ENCODE results near the gene TSPAN8.
"Not testable (repeated sequence)": the region's sequence is repeated elsewhere in the genome, so short reads cannot be mapped to it uniquely, and the experiment has no call there.

The TSPAN8 gene

DNA sequence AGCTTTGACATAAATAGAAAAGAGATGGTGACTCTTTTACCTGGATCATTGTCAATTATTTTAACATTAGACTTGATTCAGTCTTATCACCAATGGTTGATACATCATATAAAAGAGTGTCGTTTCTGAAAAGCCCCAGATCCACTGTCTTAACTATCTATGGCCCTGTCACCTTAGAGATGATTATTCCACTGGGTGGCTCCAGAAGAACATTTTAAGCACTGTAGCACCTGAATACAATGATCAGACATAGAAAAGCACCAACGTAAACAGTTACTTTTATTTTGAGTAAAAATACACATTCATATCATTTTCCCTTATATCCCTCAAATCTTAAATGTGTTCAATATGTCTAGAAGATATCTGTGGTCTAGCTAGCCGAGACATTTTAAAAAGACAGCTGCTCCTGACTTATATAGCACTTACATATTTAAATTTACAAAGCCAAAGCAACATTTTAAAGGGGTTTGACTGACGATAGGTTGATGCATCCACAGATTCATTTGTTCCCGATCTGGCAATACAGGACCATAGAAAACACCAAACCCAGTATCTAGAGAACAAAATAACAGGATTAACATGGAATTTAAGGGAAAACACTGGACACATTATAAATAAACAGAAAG lies 32.9 kb downstream of the TSPAN8 start:
- no peak for DNase-seq

GRCh38 chr12:71113148-71113547 lies 44.7 kb downstream of the TSPAN8 start:
- DNase-seq, result not testable (repeated sequence)

DNA sequence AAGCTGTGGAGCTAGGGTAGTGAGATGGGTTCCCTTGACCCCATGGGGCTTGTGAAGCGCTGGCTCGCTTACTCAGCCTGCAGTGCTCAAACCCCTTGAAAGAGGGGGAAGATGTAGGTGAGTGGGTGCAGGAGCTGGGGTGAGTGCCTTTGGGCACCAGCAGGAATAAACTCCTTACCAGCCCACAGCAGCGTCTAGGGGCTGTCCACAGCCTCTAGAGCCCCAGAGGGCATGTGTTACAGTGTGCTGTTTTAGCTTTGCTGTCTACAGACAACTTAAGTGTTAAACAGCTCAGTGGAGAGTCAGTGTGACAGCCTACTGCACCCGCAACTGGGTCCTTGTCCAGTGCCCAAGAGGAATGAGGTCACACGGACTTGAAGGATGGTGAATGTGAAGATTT lies 48.0 kb downstream of the TSPAN8 start:
- no peak for DNase-seq

DNA sequence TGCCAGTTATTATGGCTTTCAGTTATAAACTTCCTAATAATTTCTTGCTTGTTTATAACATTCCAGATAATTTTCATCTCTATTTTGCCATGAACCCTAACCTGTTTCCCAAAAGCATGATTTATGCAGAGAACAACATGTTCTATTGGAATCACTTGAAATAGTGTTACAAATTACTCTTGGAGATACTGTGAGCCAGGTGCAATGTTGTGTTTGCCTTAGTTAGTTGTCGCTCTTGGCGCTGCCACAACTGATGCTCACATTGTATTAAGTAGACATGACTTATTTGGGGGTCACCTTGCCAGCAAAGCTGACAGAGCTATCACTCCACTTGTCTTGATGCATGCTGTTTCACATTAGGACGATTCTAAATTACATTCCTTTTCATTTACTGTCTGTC lies 49.4 kb downstream of the TSPAN8 start:
- DNase-seq, result no peak

- DNase-seq, result no peak
Measured at GRCh38 chr12:71107936-71108335, 49.9 kb downstream of the TSPAN8 start.

DNA sequence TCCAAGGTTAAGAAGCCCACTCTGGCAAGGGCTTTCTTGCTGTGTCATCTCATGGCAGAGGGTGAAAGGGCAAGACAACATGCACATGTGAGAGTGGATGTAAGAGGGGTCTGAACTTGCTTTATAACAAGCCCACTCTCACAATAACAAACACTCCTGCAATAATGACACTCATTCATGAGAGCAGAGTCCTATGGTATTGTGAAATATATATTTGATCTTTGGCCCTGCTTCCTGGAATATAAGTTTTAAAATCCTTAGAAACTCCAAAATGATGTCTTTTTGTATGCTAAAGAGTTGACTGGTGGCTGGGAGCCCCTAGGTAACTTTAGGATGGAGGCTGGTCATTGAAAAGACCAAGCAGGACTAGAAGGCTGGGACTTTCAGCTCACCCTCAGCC lies 51.8 kb downstream of the TSPAN8 start:
- no peak for DNase-seq

GRCh38 chr12:71092290-71092689 lies 65.5 kb downstream of the TSPAN8 start:
- no peak for DNase-seq

DNA sequence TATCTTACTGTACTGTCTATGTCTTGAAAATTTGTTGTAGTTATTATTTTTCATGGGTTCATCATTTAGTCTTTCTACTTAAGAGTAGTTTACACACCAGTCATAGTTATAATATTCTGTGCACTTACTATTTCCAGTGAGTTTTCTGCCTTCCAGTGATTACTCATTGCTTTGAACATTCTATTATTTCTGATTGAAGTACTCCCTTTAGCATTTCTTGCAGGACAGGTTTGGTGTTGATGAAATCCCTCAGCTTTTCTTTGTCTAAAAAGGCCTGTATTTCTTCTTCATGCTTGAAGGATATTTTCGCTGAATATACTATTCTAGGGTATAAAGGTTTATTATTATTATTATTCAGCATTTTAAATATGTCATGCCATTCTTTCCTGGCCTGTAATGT lies 66.8 kb downstream of the TSPAN8 start:
- DNase-seq, result no peak

DNA sequence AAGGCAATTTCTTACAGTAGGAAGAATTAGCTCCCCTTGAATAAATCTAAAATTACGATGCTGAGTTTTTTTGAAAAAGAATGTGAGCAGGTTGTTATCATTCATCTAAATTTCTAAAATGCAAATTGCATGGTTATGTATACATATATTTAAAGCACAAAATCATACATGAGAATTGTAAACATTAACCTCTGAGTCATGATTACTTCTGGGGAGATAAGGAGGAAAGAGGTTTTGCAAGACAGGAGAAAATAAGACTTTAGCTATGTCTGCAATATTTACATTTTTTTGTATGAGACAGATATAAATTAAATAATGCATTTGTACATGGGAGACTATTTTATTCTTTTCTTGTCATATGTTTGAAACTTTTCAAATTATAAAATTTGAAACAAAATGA lies 72.2 kb downstream of the TSPAN8 start:
- no peak for DNase-seq

DNA sequence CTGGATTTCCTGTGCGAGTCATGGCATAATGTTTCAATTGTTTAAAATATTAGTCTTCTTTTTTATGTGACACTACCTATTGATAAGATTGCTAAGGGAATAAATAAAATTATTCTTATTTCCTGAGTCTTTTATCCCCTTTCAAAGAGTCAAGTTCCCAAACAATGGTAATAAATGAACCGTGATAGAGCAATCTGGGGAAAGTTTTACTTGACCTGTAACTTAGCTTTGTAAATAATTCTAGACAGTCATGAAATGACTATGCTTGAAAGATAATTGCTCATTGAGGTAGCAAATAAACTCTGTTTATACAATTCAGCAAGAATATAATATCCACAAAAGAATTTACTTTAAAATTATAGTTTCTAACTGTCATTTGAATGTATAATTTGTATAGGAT lies 82.1 kb downstream of the TSPAN8 start:
- no peak for DNase-seq

Data from activated T-cell treated with anti-CD3 and anti-CD28 coated beads for 4 hours (primary cell).